DND-41 (cell line): ENCODE results near the gene PUS3.
A peak's percentile ranks its signal among the peaks of the same experiment; 100 is the strongest.
"Not testable (repeated sequence)": the region's sequence is repeated elsewhere in the genome, so short reads cannot be mapped to it uniquely, and the experiment has no call there.

Experiments used
- ATAC-seq: fragments of 200-7000 bp; cut with Tn5 transposase; 3 replicates; pipeline ENCODE4 v1.9.1; 2021; ENCODE audit warnings: low read depth; ENCODE audit not compliant: insufficient read depth
- DNase-seq: peaks from one replicate; pipeline ENCODE4 v3.0.0-alpha.2; 2020
- H2AFZ ChIP-seq: 2 replicates; pipeline ENCODE4 v1.6.0; 2012; ENCODE audit warnings: low read depth, low read length
- H3K27ac ChIP-seq: 2 replicates; pipeline ENCODE4 v1.5.1; 2012; ENCODE audit warnings: low read length, inconsistent platforms
- H3K27me3 ChIP-seq: fragments of 200-600 bp; sonication (generic); 2 replicates; pipeline ENCODE4 v1.6.0; 2012; ENCODE audit warnings: low read length, mild to moderate bottlenecking, inconsistent platforms; ENCODE audit not compliant: insufficient read depth, poor library complexity
- H3K36me3 ChIP-seq: 2 replicates; pipeline ENCODE4 v1.5.1; 2012; ENCODE audit warnings: low read length, inconsistent platforms; ENCODE audit not compliant: insufficient read depth
- H3K4me1 ChIP-seq: 2 replicates; pipeline ENCODE4 v1.5.1; 2012; ENCODE audit warnings: mild to moderate bottlenecking, low read length; ENCODE audit not compliant: insufficient read depth
- H3K4me2 ChIP-seq: 2 replicates; pipeline ENCODE4 v1.6.0; 2012; ENCODE audit warnings: mild to moderate bottlenecking, moderate library complexity, low read length, inconsistent platforms; ENCODE audit not compliant: insufficient read depth
- H3K4me3 ChIP-seq, 2 experiments: fragments of 200-600 bp in 1 of 2; shearing (Covaris generic) in 1 of 2; 2 replicates each; pipeline ENCODE4 v1.5.1; 2012 to 2016; ENCODE audit warnings: inconsistent platforms in 2 of 2, low read length in 2 of 2, mild to moderate bottlenecking in 2 of 2, low read depth in 1 of 2, moderate library complexity in 1 of 2
- H3K79me2 ChIP-seq: 2 replicates; pipeline ENCODE4 v1.6.0; 2012; ENCODE audit warnings: low read length, inconsistent platforms; ENCODE audit not compliant: insufficient read depth
- H3K9ac ChIP-seq: 2 replicates; pipeline ENCODE4 v1.6.0; 2012; ENCODE audit warnings: low read depth, mild to moderate bottlenecking, inconsistent platforms, low read length, moderate library complexity
- H3K9me3 ChIP-seq: 2 replicates; pipeline ENCODE4 v1.5.1; 2012; ENCODE audit warnings: low read length, moderate library complexity, mild to moderate bottlenecking, inconsistent platforms; ENCODE audit not compliant: insufficient read depth, severe bottlenecking
- H4K20me1 ChIP-seq: 2 replicates; pipeline ENCODE4 v1.6.0; 2012; ENCODE audit warnings: low read length; ENCODE audit not compliant: insufficient read depth
- CTCF ChIP-seq: IDR thresholded peaks from 2 replicates; pipeline ENCODE4 v1.5.1; 2012; ENCODE audit warnings: borderline replicate concordance, low read length, moderate library complexity, mild to moderate bottlenecking; ENCODE audit not compliant: poor library complexity, severe bottlenecking; ENCODE audit errors: extremely low read depth
- EZH2 ChIP-seq: IDR thresholded peaks from 3 replicates; pipeline ENCODE4 v1.6.1; 2012; ENCODE audit warnings: borderline replicate concordance, low read depth, mild to moderate bottlenecking, moderate library complexity, low read length, inconsistent platforms; ENCODE audit not compliant: severe bottlenecking

Gene PUS3

GRCh38 chr11:125871391-125872137, 31.4 kb downstream of the PUS3 start:
- peak; percentile 82 for ATAC-seq

GRCh38 chr11:125869521-125869920, 33.5 kb downstream of the PUS3 start:
- Histone ChIP-seq H3K27me3 (no peaks in the 10 kb centered on the region), H3K36me3 (no peaks in the 10 kb centered on the region)

More at GRCh38 chr11:125871391-125872137, 31.4 kb downstream of the PUS3 start:
- H3K9me3 ChIP-seq, result no peaks in the 10 kb centered on the region
- TF ChIP-seq EZH2 (no peak), CTCF (peak; percentile 85)
- H3K27me3 ChIP-seq, result no peaks in the 10 kb centered on the region
- no peaks in the 10 kb centered on the region for H4K20me1 ChIP-seq
- H3K36me3 ChIP-seq, result no peaks in the 10 kb centered on the region
- peak; percentile 61 for DNase-seq
- no peak overlapping the region for H3K4me2 ChIP-seq
- no peak overlapping the region for H2AFZ ChIP-seq
- no peaks in the 10 kb centered on the region for H3K79me2 ChIP-seq
- no peaks in the 10 kb centered on the region for H3K4me1 ChIP-seq
- no peak overlapping the region for H3K27ac ChIP-seq
- H3K4me3 ChIP-seq, result no peak overlapping the region
- H3K9ac ChIP-seq, result no peak overlapping the region

GRCh38 chr11:125865354-125865753, 37.7 kb downstream of the PUS3 start:
- H4K20me1 ChIP-seq, H3K9ac ChIP-seq, H3K4me1 ChIP-seq, H3K9me3 ChIP-seq, ATAC-seq, H3K27me3 ChIP-seq, H3K27ac ChIP-seq, H3K79me2 ChIP-seq, H3K36me3 ChIP-seq, H2AFZ ChIP-seq, H3K4me3 ChIP-seq, H3K4me2 ChIP-seq, DNase-seq: not testable (repeated sequence)

More at GRCh38 chr11:125869521-125869920, 33.5 kb downstream of the PUS3 start:
- DNase-seq (no peak), ATAC-seq (no peak)
- no peak overlapping the region for H3K27ac ChIP-seq
- H3K4me3 ChIP-seq, result no peak overlapping the region
- H3K79me2 ChIP-seq, result no peaks in the 10 kb centered on the region
- H3K9ac ChIP-seq, result no peak overlapping the region
- no peak overlapping the region for H3K4me2 ChIP-seq
- H4K20me1 ChIP-seq, result no peaks in the 10 kb centered on the region
- no peaks in the 10 kb centered on the region for H3K9me3 ChIP-seq
- H3K4me1 ChIP-seq, result no peaks in the 10 kb centered on the region
- no peak overlapping the region for H2AFZ ChIP-seq
- no peak for TF ChIP-seq EZH2
- no peak for TF ChIP-seq CTCF

GRCh38 chr11:125862786-125863185, 40.2 kb downstream of the PUS3 start:
- not testable (repeated sequence) for H4K20me1 ChIP-seq, H3K79me2 ChIP-seq, H3K27ac ChIP-seq, H3K9me3 ChIP-seq, H3K9ac ChIP-seq, H3K36me3 ChIP-seq, H3K4me3 ChIP-seq, ATAC-seq, H2AFZ ChIP-seq, DNase-seq, H3K4me1 ChIP-seq, H3K27me3 ChIP-seq, H3K4me2 ChIP-seq

GRCh38 chr11:125857670-125858069, 45.3 kb downstream of the PUS3 start:
- H4K20me1 ChIP-seq, ATAC-seq, H3K9me3 ChIP-seq, H3K27me3 ChIP-seq, H3K4me2 ChIP-seq, H2AFZ ChIP-seq, H3K27ac ChIP-seq, H3K36me3 ChIP-seq, H3K79me2 ChIP-seq, H3K9ac ChIP-seq, H3K4me1 ChIP-seq, H3K4me3 ChIP-seq, DNase-seq: not testable (repeated sequence)
